ENCODE results near the gene TMEM259. TPM values are rescaled to one million over a fixed set of nuclear protein-coding genes. Genes with fewer than 3 reads are reported as not detected.

The TMEM259 gene
- total RNA-seq, result 74.5 and 108 TPM in 2 replicates

DNA sequence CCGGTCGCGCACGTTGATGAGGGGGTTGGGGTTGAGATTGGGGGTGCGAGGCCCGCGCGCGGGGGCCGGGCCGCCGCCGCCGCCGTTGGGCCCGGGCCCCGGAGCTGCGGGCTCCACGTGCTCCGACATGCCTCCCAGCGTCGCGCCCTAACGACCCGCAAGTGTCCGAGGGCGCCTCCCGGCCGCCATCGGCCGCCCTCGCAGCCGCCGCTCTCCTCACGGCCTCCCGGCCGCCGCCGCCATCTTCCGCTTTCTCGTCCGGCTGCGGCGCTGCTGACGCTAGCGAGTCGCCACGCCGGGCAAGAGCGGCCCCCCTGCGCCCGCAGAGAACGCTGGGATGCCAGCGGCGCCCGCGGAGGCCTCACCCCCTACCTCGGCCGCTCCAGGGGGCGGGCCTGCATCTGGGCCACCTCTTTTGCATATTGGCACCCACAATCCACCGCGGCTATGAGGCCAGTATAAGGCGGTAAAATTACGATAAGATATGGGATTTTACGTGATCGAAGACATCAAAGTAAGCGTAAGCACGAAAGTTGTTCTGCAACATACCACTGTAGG is at the start of gene TMEM259:
Gene TMEM259, minus strand, starts transcription at position 256 of the 558 bp plus-strand sequence. Its CDS starts 127 bp downstream, at position 129.

DNA sequence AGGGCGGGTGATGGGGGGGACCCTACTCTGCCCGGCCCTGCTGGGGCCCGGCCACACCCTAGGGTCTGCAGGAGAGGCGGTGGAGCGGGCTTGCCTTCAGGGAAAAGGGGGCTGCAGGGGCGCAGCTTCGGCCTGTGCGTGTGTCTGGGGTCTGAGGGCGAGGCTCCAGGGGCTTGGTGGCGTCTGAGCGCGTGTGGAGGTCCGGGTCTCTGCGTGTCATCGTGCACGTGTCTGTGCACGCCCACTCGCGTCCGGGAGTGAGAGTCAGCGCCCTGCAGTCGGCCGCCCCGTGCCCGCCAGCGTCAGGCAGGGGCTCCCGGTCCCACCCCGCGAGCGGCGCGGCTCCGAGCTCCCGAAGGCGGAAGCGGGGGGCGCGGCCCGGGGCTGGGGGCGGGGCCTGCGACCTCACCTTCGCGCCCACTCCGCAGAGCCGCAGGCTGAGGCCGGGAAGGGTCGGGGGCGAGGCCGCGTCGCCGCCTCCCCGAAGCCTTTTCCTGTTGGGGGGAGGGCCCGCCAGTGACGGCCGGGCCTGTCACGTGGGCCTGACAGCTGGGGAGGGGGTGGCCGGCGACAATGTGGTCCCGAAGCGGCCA is 45.9 kb upstream of the TMEM259 start, which contains the start of gene ARHGAP45:
Gene ARHGAP45, plus strand, starts transcription at position 420 of the 593 bp plus-strand sequence. CDS start 239 bp downstream, outside the sequence.

DNA sequence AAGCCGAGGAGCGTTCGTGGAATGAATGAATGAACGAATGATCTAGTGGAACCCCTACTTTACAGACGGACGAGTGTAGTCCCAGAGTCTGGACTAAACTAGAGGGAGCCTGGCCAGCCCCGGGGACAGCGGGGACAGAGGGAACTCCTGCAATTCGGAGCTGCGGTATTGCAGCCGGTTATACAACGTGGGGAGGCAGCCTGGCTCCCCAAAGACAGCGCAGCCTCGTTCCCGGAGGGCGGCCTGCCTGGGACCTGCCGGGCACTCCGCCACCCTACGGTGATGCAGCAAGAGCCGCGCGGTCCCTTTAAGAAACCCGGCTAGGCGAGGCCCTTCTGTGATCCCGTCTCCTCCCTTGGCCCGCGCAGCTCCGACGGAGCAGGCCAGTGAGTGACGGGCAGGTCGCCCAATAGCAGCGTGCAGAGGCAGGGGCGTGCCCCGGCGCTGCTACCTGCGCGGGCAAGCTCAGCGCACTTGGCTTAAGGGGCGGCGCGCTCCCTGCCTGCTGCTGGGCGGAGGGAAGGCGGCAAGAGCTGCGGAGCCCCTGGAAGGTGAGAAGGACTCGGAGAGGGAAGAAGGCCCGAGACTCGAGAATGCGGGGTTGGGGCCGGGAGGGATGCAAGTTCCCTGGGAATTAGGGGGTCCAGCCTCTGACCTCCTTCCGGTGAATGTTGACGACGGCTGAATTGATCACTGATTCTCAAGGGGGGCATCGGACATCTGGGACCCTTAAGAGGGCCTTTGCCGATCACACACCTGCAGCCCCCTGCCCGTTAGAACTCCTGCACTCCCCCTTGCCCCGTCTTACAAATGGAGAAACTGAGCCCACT is 18.9 kb upstream of the TMEM259 start, which contains the start of gene ABCA7:
Gene ABCA7, plus strand, starts transcription at position 462 of the 830 bp plus-strand sequence. CDS start 1,255 bp downstream, outside the sequence.

DNA sequence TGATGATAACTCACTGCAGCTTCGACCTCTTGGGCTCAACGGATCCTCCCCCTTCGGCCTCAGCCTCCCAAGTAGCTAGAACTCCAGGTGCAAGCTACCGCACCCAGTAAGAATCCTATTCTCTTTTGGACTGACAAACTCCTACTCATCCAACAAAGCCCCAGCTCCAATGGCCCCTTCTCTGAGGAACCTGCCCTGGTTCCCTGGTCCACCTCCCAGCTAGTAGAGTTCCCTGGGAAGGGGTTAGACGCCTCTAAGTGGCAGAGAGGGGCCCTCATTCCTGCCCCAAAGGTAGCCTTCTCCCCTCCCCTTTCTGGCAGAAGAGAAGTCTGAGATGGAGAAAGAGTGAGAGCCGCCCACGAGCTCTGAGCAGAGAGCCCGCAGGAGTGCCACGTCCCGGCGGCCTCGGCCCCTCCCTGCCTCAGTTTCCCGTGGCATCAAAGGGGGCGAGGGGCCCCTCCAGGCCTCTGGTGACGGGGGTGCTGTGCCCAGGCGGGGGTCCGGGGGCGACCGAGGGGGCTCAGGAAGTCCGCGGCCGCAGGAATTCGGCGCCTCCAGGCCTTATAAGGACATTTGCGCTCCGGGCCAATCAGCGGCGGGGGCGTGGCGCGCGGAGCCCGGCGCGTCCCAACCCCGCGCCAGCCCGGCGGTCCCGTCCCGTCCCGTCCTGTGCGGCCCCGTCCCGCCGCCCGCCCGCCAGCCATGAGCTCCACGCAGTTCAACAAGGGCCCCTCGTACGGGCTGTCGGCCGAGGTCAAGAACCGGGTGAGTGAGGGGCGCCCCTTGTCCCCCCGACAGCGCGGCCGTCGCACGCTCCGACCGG is 5.2 kb upstream of the TMEM259 start, which contains the start of gene CNN2:
Gene CNN2, plus strand, starts transcription at position 649 of the 823 bp plus-strand sequence. Its CDS starts 54 bp downstream, at position 703.

DNA sequence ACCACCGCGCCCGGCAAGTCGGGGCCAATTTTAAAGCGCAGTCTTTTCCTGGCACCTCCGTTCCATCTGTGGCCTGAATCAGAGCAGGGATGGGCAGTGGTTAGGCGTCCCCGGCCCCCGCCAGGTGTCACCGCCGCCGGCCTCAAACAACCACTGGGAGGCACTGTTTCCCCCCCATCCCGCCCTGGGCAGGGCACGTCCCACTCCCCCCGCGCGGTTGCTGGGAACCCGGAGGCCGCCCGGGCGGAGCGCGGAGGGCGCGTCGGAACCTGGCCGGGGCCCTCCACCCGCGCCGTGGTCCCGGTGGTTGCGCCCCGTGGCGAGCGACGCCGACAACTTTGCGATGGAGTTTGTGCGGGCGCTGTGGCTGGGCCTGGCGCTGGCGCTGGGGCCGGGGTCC is 20.8 kb downstream of the TMEM259 start, which contains the start of gene GRIN3B:
Gene GRIN3B, plus strand, starts transcription at position 325 of the 400 bp plus-strand sequence. Its CDS starts 19 bp downstream, at position 344.

DNA sequence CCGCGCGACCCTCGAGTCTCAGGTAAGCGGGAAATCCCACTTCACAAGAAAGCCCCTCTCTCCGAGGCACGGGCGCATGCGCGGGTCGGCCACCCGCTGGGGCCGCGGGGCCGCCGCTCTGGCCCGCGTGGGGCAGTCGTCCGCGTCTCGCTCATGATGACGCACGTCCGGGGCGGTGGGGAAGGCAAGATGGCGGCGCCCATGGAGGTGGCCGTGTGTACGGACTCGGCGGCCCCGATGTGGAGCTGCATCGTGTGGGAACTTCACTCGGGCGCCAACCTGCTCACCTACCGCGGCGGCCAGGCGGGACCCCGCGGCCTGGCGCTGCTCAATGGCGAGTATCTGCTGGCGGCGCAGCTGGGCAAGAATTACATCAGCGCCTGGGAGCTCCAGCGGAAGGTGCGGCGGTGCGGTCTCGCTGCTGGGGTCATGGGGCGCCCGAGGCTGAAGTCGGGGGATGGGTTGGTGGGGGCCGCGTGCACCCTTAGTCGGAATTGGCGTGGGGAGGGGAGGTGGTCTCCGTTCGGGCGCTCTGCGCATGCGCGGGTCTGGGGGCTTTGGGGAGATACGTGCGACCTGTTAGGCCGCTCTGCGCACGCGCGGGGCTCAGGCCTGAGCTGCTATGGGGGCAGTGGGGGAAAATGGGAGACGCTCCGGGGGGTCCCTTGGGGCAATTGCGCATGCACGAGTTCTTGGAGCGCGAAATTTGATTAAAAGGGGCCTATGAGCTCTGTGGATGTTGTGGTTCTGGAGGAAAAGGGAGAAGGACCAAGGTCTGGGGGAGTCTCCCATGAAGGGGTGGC is 36.6 kb downstream of the TMEM259 start, which contains the start of gene WDR18:
Gene WDR18, plus strand, starts transcription at position 181 of the 803 bp plus-strand sequence. Its CDS starts 9 bp downstream, at position 190.

Other genes with a start within 250 kb of the TMEM259 start
- 120 and 273 TPM in 2 replicates for gene PTBP1, start 223.7 kb downstream of the TMEM259 start, total RNA-seq
- under 0.01 and 0.28 TPM in 2 replicates for gene PLPPR3, start 199.2 kb downstream of the TMEM259 start, total RNA-seq
- not detected in 2 replicates for gene AZU1, start 193.3 kb downstream of the TMEM259 start, total RNA-seq
- gene PRTN3, start 180.1 kb downstream of the TMEM259 start, total RNA-seq, result not detected in 2 replicates
- gene ELANE, start 168.8 kb downstream of the TMEM259 start, total RNA-seq, result 0.07 TPM in 1 of 2 replicates, not detected in the other
- 4.4 and 6.4 TPM in 2 replicates for gene CFD, start 161.5 kb downstream of the TMEM259 start, total RNA-seq
- gene MED16, start 127.9 kb downstream of the TMEM259 start, total RNA-seq, result 19.5 and 32.9 TPM in 2 replicates
- gene RNU6-9, start 127.6 kb downstream of the TMEM259 start, total RNA-seq, result not detected in 2 replicates
- 40.5 and 46.1 TPM in 2 replicates for gene R3HDM4, start 107.9 kb downstream of the TMEM259 start, total RNA-seq
- gene KISS1R, start 103.8 kb downstream of the TMEM259 start, total RNA-seq, result under 0.01 and 0.07 TPM in 2 replicates
- 12.0 and 12.4 TPM in 2 replicates for gene ARID3A, start 95.1 kb downstream of the TMEM259 start, total RNA-seq
- gene WDR18, start 36.8 kb downstream of the TMEM259 start, total RNA-seq, result 61.9 and 65.2 TPM in 2 replicates
- gene GRIN3B, start 20.7 kb downstream of the TMEM259 start, total RNA-seq, result 1.4 and 2.1 TPM in 2 replicates
- not detected in 2 replicates for gene RNU6-2, start 399 bp upstream of the TMEM259 start, total RNA-seq
- 143 and 272 TPM in 2 replicates for gene CNN2, start 5.5 kb upstream of the TMEM259 start, total RNA-seq
- gene ABCA7, start 19.0 kb upstream of the TMEM259 start, total RNA-seq, result 15.1 and 16.1 TPM in 2 replicates
- gene ARHGAP45, start 46.0 kb upstream of the TMEM259 start, total RNA-seq, result 4.6 and 4.8 TPM in 2 replicates
- gene POLR2E, start 74.3 kb upstream of the TMEM259 start, total RNA-seq, result 53.0 and 84.9 TPM in 2 replicates
- 220 and 224 TPM in 2 replicates for gene GPX4, start 82.9 kb upstream of the TMEM259 start, total RNA-seq
- gene SBNO2, start 153.1 kb upstream of the TMEM259 start, total RNA-seq, result 23.2 and 120 TPM in 2 replicates
- gene STK11, start 184.7 kb upstream of the TMEM259 start, total RNA-seq, result 110 and 132 TPM in 2 replicates
- gene CBARP, start 216.9 kb upstream of the TMEM259 start, total RNA-seq, result 2.4 and 6.0 TPM in 2 replicates
- gene ATP5F1D, start 220.6 kb upstream of the TMEM259 start, total RNA-seq, result 6.5 and 28.9 TPM in 2 replicates
- gene MIDN, start 227.5 kb upstream of the TMEM259 start, total RNA-seq, result 32.1 and 46.6 TPM in 2 replicates
- 82.7 and 181 TPM in 2 replicates for gene CIRBP, start 248.2 kb upstream of the TMEM259 start, total RNA-seq

All from nasal cavity respiratory epithelium epithelial cell of viscerocranial mucosa (primary cell).